NOMO-1 treated with dmso at 0.1 percent for 144 hours (cell line): Measurements from ENCODE around the gene ARFGAP3.

ENCODE experiments used
- DNase-seq: peaks from one replicate; lab custom pipeline; 2025; ENCODE audit not compliant: unreplicated experiment; lab: John Stamatoyannopoulos, UW

The ARFGAP3 gene

DNA sequence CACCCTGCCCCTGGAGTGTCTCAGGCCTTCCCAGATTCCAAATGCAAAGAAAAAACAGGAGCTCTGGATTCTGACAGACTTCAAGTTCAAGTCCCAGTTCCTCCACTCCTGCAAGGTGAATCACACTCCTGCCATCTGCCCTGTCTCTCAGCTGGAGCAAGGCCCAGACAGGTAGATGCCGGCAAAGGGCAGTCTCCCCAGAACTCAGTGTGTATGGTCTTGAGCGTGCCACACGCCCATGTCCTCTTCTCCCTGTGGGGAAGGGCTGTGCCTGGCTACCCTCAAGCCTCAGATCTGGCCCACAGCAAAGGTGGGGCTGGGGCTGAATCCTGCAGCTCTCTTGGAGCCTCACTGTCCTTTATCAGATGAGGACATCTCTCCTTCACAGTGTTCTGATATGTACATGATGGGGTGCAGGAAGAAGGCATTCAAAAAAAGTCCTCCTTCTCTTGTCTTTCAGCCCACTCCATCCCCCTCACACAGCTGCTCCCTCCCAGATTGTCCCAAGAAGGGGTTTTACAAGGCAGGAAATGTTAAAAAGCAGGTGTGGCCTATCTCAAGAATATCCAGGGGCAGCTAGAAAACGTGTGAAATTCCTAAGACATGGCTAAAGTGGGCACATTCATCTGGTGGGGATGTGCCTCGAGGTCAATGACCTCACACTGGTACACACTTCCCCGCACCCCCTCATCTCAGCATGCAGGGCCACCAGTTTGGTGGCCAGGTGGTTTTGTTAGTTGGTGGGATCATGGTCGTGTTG lies 27.7 kb upstream of the ARFGAP3 start:
- DNase-seq, result no peak

DNA sequence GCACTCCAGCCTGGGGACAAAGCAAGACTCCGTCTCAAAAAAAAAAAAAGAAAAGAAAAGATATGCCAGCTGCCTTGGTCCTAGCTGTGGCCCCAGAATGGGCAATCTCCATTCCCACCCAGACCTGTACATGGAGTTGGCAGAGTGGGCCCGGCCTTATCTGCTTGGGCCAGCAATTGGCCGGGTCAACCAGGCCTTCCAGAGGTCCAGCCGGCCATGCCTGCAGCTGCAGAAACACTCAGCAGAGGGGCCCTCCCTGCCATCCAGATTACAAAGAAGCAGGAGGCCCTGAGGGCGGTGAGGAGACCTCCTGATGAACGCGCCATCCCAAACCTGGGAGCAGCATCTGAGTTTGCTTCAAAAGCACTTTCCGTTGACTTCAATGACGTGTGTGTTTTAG lies 26.9 kb upstream of the ARFGAP3 start:
- no peak for DNase-seq

DNA sequence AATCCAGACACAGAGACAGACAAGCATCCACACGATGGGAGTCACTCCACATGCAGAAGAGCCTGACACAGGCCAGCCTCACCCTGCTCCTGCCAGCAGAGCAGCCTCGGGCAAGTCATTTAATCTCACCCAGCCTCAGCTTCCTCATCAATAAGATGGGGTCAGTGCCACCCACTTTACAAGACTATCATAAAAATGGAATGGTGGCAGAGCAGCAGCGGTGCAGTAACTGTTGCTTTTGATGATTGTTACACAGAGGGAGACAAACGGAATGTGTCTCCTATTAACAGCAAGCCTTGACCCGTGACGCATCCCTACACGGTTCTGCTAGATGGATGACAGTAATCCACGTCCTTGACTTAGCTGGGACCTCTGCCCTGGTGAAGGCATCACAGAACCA lies 26.0 kb upstream of the ARFGAP3 start:
- DNase-seq, result no peak

DNA sequence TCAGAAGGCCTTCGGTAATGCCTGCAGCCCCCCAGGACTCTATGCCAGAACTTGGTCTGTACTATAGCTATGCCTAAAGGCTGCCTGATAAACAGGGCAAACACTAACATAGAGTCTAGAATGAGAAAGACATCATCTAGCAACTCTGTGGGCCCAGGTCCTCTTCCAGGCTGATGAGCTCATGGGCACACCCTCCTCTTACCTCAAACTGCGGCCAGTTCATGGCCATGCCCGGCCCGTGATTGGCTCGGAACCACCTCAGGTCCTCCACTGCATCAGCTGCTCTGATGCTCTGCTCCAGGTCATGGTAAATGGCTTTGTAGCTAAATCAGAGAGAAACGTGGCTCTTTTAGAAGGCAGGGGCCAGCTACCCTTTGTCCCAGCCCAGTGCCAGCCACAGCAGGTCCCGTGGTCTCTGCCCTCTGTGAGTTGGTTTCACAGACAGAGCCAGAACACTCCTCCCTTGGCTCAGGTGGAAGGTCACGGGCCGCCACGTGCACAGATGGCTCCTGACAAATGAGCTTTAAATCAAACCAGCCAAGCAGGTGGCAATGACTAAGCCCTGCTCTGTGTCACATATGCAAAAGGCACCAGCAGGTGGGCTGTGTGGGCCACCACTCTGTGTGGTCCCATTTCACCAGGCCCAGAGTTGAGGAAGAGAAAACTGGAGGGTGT lies 25.0 kb upstream of the ARFGAP3 start:
- DNase-seq, result no peak

DNA sequence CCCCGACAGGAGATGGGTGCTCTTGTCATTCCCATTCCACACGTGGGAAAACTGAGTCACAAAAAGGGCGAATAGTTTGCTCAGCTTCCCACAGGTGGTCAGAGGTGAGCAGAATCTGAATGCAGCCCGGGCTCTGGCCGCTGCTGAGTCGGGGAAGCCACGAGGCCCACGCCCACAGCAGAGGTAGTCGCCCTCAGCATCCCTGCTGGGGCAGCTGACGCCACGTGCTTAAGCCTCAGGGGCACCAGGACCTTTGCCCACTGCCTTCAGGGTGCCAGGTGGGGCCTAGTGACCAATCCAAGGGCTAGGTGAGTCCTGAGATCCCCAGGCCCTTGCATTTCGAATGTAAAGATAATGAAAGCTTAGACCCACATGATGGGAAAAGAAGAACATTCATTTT lies 24.2 kb upstream of the ARFGAP3 start:
- no peak for DNase-seq

DNA sequence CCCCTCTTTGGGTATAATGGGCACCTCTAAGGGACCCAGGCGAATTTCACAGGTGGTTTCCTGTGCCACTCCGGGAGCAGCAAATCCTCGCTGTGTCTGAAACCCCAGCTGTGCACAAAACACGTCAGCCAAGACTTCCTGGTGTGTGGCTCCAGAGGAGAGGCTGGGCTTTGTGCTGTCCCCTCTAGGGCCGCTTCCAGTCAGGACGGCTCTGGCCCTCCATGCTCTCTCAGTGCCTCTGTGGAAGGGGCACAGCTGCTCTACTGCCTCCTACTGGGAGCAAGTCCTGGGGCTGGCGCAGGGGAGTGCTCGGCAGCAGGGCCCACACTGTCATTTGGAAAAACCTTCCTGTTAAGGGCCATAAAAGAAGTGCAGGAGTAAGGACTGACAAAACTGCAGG lies 23.7 kb upstream of the ARFGAP3 start:
- DNase-seq, result no peak

DNA sequence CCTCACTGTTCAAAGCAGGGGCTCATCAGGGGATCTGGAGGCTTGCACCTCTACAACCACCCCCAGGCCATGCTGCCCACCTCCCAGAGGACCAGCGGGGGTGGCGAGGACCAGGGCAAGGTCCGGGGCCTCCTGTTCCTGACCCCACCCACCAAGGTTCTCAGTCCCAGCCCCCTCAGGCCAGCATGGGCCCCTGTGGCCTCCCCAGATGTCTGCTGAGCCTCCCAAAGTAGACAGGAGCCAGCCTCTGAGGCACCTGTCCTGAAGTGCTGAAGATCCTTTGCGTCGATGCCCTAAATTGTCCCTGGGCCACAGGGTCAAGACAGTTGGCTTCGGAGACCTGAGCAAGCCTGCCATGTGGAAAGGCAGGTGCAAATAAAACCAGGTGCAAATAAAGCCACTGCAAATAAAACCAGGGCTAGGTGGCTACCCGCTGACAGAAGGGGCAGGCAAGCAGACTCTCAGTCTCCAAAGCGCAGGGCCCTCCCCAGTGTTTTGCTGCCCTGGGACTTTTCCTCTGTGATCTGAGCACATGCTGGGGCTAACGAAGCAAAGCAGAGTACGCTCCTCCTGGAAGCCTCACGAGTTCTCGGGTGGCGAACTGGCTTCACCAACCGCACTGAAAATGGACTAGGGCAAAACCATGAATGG lies 22.4 kb upstream of the ARFGAP3 start:
- no peak for DNase-seq

DNA sequence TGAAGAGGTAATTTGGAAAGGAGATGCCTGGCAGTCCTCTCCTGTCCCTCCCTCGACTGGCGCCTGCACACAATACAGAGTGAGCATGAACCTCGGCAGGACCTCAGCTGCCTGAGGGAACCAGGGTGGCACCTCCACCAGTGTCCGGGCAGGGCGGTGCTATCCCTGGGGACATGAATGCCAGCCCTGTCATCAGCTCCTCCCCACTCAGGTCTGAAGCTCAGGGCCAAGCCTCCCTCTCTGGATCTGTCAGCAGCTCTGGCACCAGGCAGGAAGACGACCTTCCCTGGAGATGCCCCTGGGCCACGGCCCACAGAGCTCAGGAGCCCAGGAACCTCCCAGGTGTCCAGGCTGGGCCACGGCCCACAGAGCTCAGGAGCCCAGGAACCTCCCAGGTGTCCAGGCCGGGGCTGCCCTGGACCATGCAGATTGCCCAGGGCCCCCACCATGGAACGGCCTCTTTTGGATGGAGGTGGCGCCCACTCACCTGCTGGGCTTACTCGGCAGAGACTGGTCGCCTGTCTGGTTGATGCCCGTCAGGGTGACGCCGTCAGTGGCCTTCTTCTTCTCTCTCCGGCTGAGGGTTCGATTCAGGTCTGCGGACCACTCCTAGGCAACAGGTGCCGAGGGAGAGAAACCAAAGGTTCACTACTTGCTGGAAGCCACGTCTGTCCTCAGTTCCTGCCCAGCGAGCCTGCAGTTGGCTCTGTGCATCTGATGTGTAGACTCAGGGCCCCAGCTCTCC lies 21.7 kb upstream of the ARFGAP3 start:
- DNase-seq, result no peak

DNA sequence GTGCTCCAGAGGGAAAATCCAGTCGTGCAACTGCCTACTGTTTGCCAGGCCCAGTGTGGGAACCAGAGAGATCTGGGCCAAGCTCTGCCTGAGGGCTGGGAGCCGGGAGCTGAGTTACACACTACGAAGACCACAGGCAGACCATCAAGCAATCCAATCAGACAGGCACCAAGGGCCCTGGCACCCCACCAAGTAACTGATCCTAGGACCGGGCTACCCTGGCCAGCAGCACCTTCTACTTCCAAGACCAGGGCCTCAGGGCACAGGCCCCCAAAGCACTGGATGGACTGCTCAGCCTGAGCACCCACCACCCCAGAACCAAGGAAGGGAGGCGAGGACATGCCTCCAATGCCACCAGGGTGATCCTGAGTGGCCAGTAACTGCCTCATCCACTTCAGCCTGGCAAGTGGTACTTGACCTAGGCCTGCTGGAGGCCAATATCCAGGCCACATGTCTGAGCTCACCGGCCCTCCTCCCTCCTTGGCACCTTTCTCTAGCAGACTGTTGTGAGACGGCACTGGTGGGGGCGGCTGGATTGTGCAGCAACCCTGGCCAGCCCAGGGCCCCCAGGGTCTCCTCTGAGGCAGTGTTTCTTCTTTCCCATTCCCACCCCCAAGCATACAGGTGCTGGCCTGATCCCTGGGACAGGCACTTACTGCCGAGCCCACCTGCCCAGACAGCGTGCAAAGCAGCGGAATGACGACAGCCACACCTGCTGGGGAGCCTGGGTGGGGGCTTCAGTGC lies 20.7 kb upstream of the ARFGAP3 start:
- DNase-seq, result no peak

DNA sequence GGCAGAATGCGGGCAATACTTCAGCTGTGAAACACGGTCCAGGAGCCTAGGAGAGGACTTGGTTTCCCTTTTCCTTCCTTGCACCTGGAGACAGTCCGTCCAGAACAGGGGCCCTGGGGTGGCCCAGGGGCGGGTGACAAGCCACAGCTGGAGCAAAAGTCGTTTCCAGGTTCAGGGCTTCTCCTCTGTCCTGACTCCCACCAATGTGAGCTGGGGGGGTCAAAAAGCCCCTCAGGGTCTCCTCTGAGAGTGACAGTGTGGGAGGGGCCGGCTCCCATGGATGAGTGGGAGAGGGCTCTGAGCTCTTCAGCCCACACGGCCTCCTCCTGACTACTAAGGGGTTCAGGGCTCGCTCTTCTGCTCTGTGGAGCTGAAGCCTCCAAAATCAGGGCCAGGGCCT lies 20.1 kb upstream of the ARFGAP3 start:
- DNase-seq, result no peak

DNA sequence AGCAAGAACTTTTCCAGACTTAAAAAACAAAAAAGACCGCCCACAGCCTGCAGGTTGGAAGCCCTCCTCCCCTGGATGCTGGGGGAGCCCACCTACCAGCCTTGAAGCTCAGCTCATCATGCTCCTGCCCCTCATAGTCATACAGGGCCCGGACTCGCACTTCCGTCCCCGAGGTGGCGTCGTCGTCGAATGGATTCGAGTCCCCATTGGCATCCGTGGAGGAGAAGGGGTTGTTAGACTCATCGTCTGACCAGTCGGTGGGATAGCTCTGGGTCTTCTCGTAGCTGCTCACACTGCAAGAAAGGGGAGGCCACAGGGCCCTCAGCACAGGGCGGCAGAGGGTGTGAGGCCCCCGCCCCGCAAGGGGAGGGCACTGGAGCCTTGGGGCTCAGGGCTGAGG lies 19.0 kb upstream of the ARFGAP3 start:
- no peak for DNase-seq

DNA sequence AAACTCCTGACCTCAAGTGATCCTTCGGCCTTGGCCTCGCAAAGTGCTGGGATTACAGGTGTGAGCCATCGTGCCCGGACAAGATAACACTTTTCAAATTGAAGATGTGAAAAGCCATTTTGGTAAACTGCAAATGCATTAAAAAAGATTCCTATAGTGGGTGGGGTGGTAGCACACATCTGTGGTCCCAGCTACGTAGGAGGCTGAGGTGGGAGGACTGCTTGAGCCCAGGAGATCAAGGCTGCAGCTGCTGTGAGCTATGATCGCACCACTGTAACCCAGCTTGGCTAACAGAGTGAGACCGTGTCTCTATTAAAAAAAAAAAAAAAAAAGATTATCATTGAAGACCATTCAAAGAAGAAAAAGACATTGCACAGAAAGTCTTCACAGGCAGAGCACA lies 16.9 kb upstream of the ARFGAP3 start:
- DNase-seq, result no peak

DNA sequence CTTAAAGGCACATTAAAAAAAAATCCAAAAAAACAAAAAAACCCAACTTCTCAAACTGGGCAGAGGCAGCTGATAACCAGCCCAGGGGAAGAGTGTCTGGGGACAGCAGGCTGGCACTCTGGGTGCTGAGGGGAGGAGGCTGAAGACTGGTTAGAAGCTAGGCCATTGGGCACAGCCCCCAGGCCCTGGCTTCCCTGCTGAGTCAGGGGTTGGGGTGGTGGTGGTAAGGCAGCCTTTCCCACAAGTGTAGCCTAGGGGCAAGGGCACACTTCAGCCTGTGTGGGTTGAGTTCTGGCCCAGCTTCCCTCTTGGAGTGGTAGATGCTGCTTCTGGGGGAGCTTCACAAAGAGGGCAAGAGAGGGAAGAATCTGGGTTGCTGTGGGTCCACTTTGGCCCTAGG lies 16.3 kb upstream of the ARFGAP3 start:
- DNase-seq, result no peak

DNA sequence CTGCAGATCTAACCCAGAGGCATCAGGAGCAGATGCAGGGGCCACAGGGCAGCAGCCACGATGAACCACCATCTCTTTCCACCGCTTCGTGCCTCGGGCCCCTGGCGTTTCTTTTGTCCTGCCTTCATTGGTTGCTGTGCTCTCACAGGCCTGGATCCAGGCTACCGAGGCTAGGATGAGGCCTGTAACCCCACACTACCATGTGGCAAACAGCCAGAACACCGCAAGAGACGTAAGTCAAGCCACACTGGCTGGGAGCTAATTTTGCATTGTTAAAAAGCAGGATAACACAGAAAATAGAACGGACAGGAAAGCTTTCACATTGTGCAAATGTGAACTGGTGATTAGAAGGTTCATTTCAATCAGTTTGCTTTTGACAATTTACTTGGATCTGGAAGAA lies 15.7 kb upstream of the ARFGAP3 start:
- DNase-seq, result no peak

DNA sequence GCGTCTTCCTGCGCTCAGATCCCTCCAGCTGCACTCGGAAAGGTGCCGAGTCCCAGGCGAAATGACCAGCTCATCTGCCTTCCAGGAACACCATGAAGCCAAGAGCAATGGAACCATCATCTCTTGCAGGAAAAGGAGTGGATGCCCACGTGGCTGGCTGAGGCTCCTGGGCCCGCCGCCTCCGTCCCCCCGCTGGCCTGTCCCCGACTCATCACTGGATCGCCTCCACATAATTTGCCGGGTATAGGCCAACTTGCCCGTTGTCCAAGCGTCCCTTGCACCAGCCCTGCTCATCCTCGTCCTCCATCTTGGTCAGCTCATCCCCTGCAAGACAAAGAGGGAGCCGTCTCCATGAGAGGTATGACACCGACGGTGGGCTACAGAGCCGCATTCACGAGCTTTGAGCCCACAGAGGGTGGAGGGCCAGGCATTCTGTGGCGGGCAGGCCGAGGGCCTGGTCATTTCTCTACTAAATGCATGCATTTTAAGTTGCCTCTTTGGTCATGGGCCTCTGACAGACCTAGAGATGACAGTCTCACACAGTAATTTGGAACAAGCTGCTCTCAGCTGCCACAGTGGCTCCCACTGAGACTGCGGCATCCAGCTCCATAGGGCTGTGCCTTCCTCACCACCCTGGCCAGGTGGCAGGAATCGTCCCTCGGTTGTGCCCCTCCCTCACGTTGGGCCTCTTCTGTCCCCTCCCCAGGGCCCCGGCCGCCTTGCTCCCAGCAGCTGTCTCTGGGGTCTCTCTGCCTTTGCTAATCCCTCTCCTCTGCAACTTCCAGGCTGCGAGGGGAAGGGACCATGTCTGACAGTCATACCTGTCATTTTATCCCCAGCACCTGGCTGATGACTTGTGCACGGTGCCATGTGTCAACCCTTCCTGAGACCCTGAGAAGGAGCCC lies 14.3 kb upstream of the ARFGAP3 start:
- no peak for DNase-seq

DNA sequence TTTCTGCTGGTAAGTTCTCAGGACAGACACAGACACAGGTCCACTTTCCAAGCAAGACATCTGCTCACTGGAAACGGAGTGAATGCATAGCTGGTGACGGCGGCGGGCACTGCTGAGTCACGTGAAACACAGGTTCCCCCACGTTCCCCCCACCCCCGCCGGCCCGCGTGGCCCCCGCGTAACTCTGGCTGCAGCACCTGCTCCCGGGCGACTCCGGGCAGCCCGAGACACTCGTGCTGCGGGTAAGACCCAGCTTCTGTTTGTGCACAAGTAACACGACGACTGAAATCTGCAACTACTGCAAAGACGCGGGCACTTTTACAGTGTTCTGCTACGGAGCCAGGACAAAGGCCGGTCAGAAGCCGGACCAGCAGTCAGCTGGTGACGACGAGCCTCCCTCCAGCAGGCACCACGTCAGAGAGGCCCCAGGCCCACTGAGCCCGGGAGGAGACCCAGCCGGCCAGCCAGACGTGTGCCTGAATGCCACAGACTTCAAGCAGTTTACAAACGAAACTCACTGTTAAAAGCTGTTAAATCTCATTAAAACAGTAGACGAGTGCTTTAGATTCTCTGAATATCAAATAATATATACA lies 12.9 kb upstream of the ARFGAP3 start:
- no peak for DNase-seq

DNA sequence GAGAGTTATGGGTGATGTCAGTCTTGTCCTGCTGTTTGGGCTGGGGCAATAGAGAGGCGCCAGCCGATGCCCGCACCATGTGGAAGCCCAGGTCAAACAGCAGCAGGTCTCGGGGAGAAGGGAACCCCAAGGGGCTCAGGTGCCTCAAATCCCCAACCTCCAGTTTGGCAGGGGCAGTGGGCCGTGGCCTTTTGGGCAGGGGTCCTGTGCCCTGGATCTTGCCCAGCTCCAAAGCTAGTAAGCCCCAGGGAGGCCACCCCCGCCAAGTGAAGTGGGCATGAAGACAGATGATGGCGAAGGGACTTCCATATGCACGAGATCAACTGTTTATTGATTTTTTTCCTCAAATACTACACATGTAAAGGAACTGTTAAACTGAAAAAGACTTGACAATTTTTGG lies 12.4 kb upstream of the ARFGAP3 start:
- no peak for DNase-seq

DNA sequence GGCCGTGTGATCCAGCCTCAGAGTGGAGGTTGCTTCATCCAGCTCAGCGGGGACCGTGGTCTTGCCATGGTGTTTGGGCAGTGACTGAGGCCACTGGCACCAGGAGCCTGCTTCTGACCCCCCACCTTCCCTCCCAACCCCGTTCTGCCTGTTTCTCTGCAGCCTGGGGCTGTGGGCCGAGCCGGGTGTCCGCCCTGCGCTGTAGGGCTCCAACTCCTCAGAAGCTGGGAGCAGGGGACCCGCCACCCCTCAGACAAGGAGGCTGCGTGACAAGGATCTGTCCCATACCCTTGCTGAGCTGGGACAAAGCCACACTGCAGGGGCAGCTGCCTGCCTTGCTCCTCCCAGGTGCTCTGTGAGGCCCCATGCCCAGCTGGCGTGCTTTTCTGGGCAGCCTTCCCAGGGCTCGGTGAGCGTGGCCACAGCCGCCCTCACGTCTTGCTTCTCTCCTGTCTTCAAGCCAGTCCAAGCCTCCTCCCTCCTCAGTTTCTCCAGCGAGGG lies 11.7 kb upstream of the ARFGAP3 start:
- DNase-seq, result no peak

DNA sequence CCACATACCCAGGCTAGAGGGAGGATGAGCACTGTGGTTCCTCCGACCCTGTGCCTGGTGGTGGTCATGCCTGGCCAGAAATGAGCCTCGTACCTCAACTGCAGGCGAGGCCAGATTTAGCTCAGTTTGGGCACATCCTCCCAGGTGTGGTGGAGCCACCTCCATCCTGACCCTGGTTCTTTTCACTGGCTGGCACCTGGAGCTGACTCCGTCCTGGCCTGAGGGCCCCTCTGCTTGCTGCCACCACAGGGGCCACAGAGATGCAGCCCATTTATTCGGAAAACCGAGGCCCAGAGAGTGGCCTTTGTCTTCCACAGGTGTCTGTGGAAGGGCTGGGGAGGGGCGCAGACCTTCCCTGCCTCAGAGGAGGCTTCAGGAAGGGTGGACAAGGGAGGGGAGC lies 9.0 kb upstream of the ARFGAP3 start:
- DNase-seq, result no peak
